ENCODE measurements around the gene ARHGEF33. TPM values are rescaled to one million over a fixed set of nuclear protein-coding genes. Genes with fewer than 3 reads are reported as not detected.

ARHGEF33 gene
- total RNA-seq, 1 donor from 2014 or later = 0.83 TPM

- Mint-ChIP-seq H3K36me3 (no peaks in the 10 kb centered on the region), H3K4me1 (no peaks in the 10 kb centered on the region), H3K4me3 (no peak overlapping the region), H3K27ac (no peak overlapping the region), H3K9me3 (peaks cover 4% of the 10 kb centered on the region), H3K27me3 (ENCODE audit: low read depth) (no peaks in the 10 kb centered on the region)
- TF ChIP-seq, protein P1, sequence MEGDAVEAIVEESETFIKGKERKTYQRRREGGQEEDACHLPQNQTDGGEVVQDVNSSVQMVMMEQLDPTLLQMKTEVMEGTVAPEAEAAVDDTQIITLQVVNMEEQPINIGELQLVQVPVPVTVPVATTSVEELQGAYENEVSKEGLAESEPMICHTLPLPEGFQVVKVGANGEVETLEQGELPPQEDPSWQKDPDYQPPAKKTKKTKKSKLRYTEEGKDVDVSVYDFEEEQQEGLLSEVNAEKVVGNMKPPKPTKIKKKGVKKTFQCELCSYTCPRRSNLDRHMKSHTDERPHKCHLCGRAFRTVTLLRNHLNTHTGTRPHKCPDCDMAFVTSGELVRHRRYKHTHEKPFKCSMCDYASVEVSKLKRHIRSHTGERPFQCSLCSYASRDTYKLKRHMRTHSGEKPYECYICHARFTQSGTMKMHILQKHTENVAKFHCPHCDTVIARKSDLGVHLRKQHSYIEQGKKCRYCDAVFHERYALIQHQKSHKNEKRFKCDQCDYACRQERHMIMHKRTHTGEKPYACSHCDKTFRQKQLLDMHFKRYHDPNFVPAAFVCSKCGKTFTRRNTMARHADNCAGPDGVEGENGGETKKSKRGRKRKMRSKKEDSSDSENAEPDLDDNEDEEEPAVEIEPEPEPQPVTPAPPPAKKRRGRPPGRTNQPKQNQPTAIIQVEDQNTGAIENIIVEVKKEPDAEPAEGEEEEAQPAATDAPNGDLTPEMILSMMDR (IDR thresholded peaks at IDR 0.05; ENCODE audit: unreplicated experiment) = no peak
- no peak for DNase-seq (ENCODE audit: low spot score in 2 of 2, unreplicated experiment in 2 of 2)
These were observed 69.8 kb downstream of the ARHGEF33 start for GRCh38 chr2:38959466-38959865.

- H3K36me3 Mint-ChIP-seq = no peaks in the 10 kb centered on the region
- H3K4me3 Mint-ChIP-seq = no peak overlapping the region
- DNase-seq (ENCODE audit: low spot score in 2 of 2, unreplicated experiment in 2 of 2) = no peak
- H3K4me1 Mint-ChIP-seq = no peaks in the 10 kb centered on the region
- TF ChIP-seq, protein P1 (IDR thresholded peaks at IDR 0.05; ENCODE audit: unreplicated experiment) = no peak
- no peak overlapping the region for H3K27ac Mint-ChIP-seq
- H3K27me3 Mint-ChIP-seq (ENCODE audit: low read depth) = no peaks in the 10 kb centered on the region
- peaks cover 4% of the 10 kb centered on the region for H3K9me3 Mint-ChIP-seq
These were observed 70.4 kb downstream of the ARHGEF33 start for GRCh38 chr2:38959938-38960608.

GRCh38 chr2:38960609-38961320 lies 71.1 kb downstream of the ARHGEF33 start:
- H3K36me3 Mint-ChIP-seq = no peaks in the 10 kb centered on the region

DNA sequence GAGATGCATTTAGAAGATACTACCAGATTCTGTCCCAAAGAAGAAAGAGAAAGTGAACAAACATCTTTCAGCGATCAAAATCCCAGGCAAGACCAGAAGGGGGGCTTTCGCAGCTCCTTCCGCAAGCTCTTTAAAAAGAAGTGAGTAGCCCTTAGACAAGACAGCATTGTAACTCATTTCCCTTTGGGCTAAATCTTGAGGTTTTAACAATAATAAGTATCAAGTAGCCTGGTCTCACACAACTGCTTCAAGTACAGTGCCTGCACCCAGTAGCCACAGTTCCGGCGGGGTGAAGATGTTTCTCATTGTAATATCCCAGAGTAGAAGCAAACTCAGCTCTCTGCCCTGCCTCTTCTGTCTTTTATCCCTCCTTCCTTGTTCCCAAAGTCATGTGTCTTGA lies 76.3 kb downstream of the ARHGEF33 start:
- no peak overlapping the region for H3K27ac Mint-ChIP-seq
- no peak for DNase-seq (ENCODE audit: low spot score in 2 of 2, unreplicated experiment in 2 of 2)
- H3K4me1 Mint-ChIP-seq = peaks cover 4% of the 10 kb centered on the region
- no peaks in the 10 kb centered on the region for H3K27me3 Mint-ChIP-seq (ENCODE audit: low read depth)
- no peak overlapping the region for H3K4me3 Mint-ChIP-seq
- TF ChIP-seq, protein P1 (IDR thresholded peaks at IDR 0.05; ENCODE audit: unreplicated experiment) = no peak
- peaks cover 4% of the 10 kb centered on the region for H3K9me3 Mint-ChIP-seq
- no peaks in the 10 kb centered on the region for H3K36me3 Mint-ChIP-seq

More at GRCh38 chr2:38960609-38961320, 71.1 kb downstream of the ARHGEF33 start:
- TF ChIP-seq, protein P1 (IDR thresholded peaks at IDR 0.05; ENCODE audit: unreplicated experiment) = no peak
- no peak overlapping the region for H3K4me3 Mint-ChIP-seq
- H3K27ac Mint-ChIP-seq = no peak overlapping the region
- no peaks in the 10 kb centered on the region for H3K27me3 Mint-ChIP-seq (ENCODE audit: low read depth)
- H3K9me3 Mint-ChIP-seq = peaks cover 4% of the 10 kb centered on the region
- H3K4me1 Mint-ChIP-seq = no peaks in the 10 kb centered on the region
- no peak for DNase-seq (ENCODE audit: low spot score in 2 of 2, unreplicated experiment in 2 of 2)

GRCh38 chr2:38966678-38967077 lies 77.0 kb downstream of the ARHGEF33 start:
- Mint-ChIP-seq H3K4me3 (no peak overlapping the region), H3K4me1 (peaks cover 4% of the 10 kb centered on the region), H3K27ac (no peak overlapping the region), H3K27me3 (ENCODE audit: low read depth) (no peaks in the 10 kb centered on the region), H3K36me3 (no peaks in the 10 kb centered on the region), H3K9me3 (peaks cover 4% of the 10 kb centered on the region)
- TF ChIP-seq, protein P1 (IDR thresholded peaks at IDR 0.05; ENCODE audit: unreplicated experiment) = no peak
- DNase-seq (ENCODE audit: low spot score in 2 of 2, unreplicated experiment in 2 of 2) = no peak
